PFSK-1 (cell line): ENCODE measurements around the gene MISP.

ENCODE experiments used
- FOXP2 ChIP-seq: optimal IDR thresholded peaks from 2 replicates; pipeline ENCODE3; 2011; ENCODE audit warnings: borderline replicate concordance, control low read depth, inconsistent platforms; ENCODE audit not compliant: insufficient read depth; ENCODE audit errors: extremely low read length, extremely low read depth
- POLR2AphosphoS5 ChIP-seq: IDR thresholded peaks from 2 replicates; pipeline ENCODE4 v1.6.1; 2012; ENCODE audit warnings: low read depth, mild to moderate bottlenecking, control low read depth, low read length, moderate library complexity
- REST ChIP-seq, 2 experiments: IDR thresholded peaks; 2 replicates each; pipeline versions ENCODE4 v1.6.1 to v1.8.0; 2011 to 2012; ENCODE audit warnings: low read depth in 2 of 2, low read length in 2 of 2, control low read depth in 1 of 2, inconsistent platforms in 1 of 2, mild to moderate bottlenecking in 1 of 2, moderate library complexity in 1 of 2; ENCODE audit not compliant: insufficient read depth in 1 of 2
- SIN3A ChIP-seq: IDR thresholded peaks from 2 replicates; pipeline ENCODE4 v1.6.1; 2012; ENCODE audit warnings: mild to moderate bottlenecking, low read length, moderate library complexity, borderline replicate concordance; ENCODE audit not compliant: insufficient read depth
- TAF1 ChIP-seq: IDR thresholded peaks from 2 replicates; pipeline ENCODE4 v1.6.1; 2012; ENCODE audit warnings: low read length, control low read depth, borderline replicate concordance; ENCODE audit not compliant: insufficient read depth

The MISP gene

GRCh38 chr19:718251-718951, 32.5 kb upstream of the MISP start:
- no peak for TF ChIP-seq REST (IDR thresholded peaks at IDR 0.05; ENCODE audit: insufficient read depth in 1 of 2, low read depth in 2 of 2, low read length in 2 of 2)
- no peak for TF ChIP-seq FOXP2
- no peak for TF ChIP-seq TAF1
- TF ChIP-seq POLR2AphosphoS5 = no peak
- no peak for TF ChIP-seq SIN3A

- TF ChIP-seq POLR2AphosphoS5 (no peak), SIN3A (no peak), REST (IDR thresholded peaks at IDR 0.05; ENCODE audit: insufficient read depth in 1 of 2, low read depth in 2 of 2, low read length in 2 of 2) (no peak), FOXP2 (no peak), TAF1 (no peak)
Observed at GRCh38 chr19:718991-719512, 31.9 kb upstream of the MISP start.

- TF ChIP-seq REST (IDR thresholded peaks at IDR 0.05; ENCODE audit: insufficient read depth in 1 of 2, low read depth in 2 of 2, low read length in 2 of 2) (no peak), SIN3A (no peak), TAF1 (no peak), POLR2AphosphoS5 (no peak), FOXP2 (no peak)
Observed at GRCh38 chr19:719636-720344, 31.1 kb upstream of the MISP start.

GRCh38 chr19:720345-721160, 30.4 kb upstream of the MISP start:
- TF ChIP-seq SIN3A (no peak), REST (IDR thresholded peaks at IDR 0.05; ENCODE audit: insufficient read depth in 1 of 2, low read depth in 2 of 2, low read length in 2 of 2) (no peak), FOXP2 (no peak)
